Sigmoid colon (tissue), 7 donors: ENCODE results near the gene MORN1. TPM values are rescaled to one million over a fixed set of nuclear protein-coding genes. Genes with fewer than 3 reads are reported as not detected.
"Not testable (repeated sequence)": the region's sequence is repeated elsewhere in the genome, so short reads cannot be mapped to it uniquely, and the experiment has no call there.

Experiments
- DNase-seq: peaks from one replicate; pipeline ENCODE4 v3.0.0-alpha.2; 2019
- H3K27ac ChIP-seq, 4 donors: fragments of 200-600 bp; sonication (generic); one replicate each; pipeline ENCODE4 v1.5.1; 2016 to 2019; ENCODE audit warnings: mild to moderate bottlenecking in 1 of 4
- H3K27me3 ChIP-seq, 3 donors: fragments of 200-600 bp; sonication (generic); one replicate each; pipeline ENCODE4 v1.5.1; 2019; ENCODE audit warnings: mild to moderate bottlenecking in 1 of 3
- H3K36me3 ChIP-seq, 4 donors: fragments of 200-600 bp; sonication (generic); one replicate each; pipeline ENCODE4 v1.5.1; 2016 to 2019
- H3K4me1 ChIP-seq, 4 donors: fragments of 200-600 bp; sonication (generic); one replicate each; pipeline ENCODE4 v1.5.1; 2017 to 2019
- H3K4me3 ChIP-seq, 4 donors: fragments of 200-600 bp; sonication (generic); one replicate each; pipeline ENCODE4 v1.5.1; 2017 to 2019; ENCODE audit warnings: mild to moderate bottlenecking in 2 of 4, moderate library complexity in 1 of 4
- H3K9me3 ChIP-seq, 4 donors: fragments of 200-600 bp in 3 of 4; sonication (generic) in 3 of 4; one replicate each; pipeline versions ENCODE4 v1.5.1 to v1.6.1; 2013 to 2019
- CTCF ChIP-seq, 4 experiments: fragments of 450-650 bp in 3 of 4; fragments of 200-600 bp in 1 of 4; IDR thresholded peaks; one replicate each; pipeline ENCODE4 v1.5.1; 2016 to 2019; ENCODE audit warnings: antibody characterized with exemption in 4 of 4, mild to moderate bottlenecking in 3 of 4, moderate library complexity in 2 of 4
- EP300 ChIP-seq, 4 donors: sonication (generic); formaldehyde crosslinking; IDR thresholded peaks; one replicate each; pipeline ENCODE4 v1.6.1; 2017; ENCODE audit warnings: antibody characterized with exemption in 4 of 4
- POLR2A ChIP-seq, 2 donors: fragments of 450-650 bp; IDR thresholded peaks; one replicate each; pipeline ENCODE4 v1.6.1; 2016; ENCODE audit warnings: antibody characterized with exemption in 2 of 2, mild to moderate bottlenecking in 2 of 2, moderate library complexity in 2 of 2
- POLR2AphosphoS5 ChIP-seq, 4 donors: sonication (generic); formaldehyde crosslinking; IDR thresholded peaks; one replicate each; pipeline ENCODE4 v1.6.1; 2017; ENCODE audit warnings: antibody characterized with exemption in 4 of 4
- WGBS, 2 donors: extraction: QIAGEN DNeasy Blood & Tissue Kit; methylation state at CpG; one replicate each; pipeline ENCODE4 v1.1.7; 2013; 5-methylcytosine and 5-hydroxymethylcytosine counted together
- intact Hi-C: fragments of 100-400 bp; cut with DNase I; formaldehyde crosslinking; loops from one replicate; pipeline ENCODE4 v1.15.1; 2023
- polyA plus RNA-seq, 3 donors: library from polyadenylated mRNA; stranded (reverse); fragments of 200-250 nt; gene quantifications; one replicate each; pipeline ENCODE4 v1.2.3, GENCODE V29; 2013
- total RNA-seq, 4 donors: library from RNA; depleted of rRNA; stranded (reverse); fragments of >200 nt; gene quantifications; one replicate each; pipeline ENCODE4 v1.1.0, GENCODE V29; 2016
- donor health status: healthy with polysubstance abuse.
- donor health status: Bipolar disorder and iron deficiency.
- donor health status: healthy.

MORN1 gene
- total and polyA plus RNA-seq, 7 donors: 2.4 to 9.1 (median 6.4) TPM

- Histone ChIP-seq H3K4me3 (no peak overlapping the region), H3K36me3 (no peaks in the 10 kb centered on the region), H3K9me3 (no peaks in the 10 kb centered on the region), H3K4me1 (peaks cover 0 to 90% (median 84%) of the 10 kb centered on the region in 4 donors), H3K27ac (peak overlapping the region in 1 of 4 donors; percentile 12), H3K27me3 (no peaks in the 10 kb centered on the region)
- intact Hi-C loops: no loop called here
- TF ChIP-seq POLR2A (IDR thresholded peaks at IDR 0.05): no peak
- no peak for TF ChIP-seq POLR2AphosphoS5 (IDR thresholded peaks at IDR 0.05)
- TF ChIP-seq EP300 (IDR thresholded peaks at IDR 0.05): no peak
- no peak for TF ChIP-seq CTCF (IDR thresholded peaks at IDR 0.05)
- WGBS, 2 donors: 96 to 97% methylated on average over 35 of the region's 35 CpGs
- DNase-seq: no peak
Observed at GRCh38 chr1:2297246-2298011, 93.9 kb downstream of the MORN1 start.

GRCh38 chr1:2296614-2297013 is 94.7 kb downstream of the MORN1 start:
- DNase-seq: no peak
- Histone ChIP-seq H3K27me3 (no peaks in the 10 kb centered on the region), H3K4me3 (no peak overlapping the region), H3K4me1 (peaks cover 0 to 90% (median 85%) of the 10 kb centered on the region in 4 donors), H3K36me3 (no peaks in the 10 kb centered on the region), H3K9me3 (no peaks in the 10 kb centered on the region), H3K27ac (no peak overlapping the region)
- WGBS, 2 donors: 90% methylated on average over 18 of the region's 18 CpGs
- TF ChIP-seq POLR2A (IDR thresholded peaks at IDR 0.05) (no peak), EP300 (IDR thresholded peaks at IDR 0.05) (no peak), CTCF (IDR thresholded peaks at IDR 0.05) (no peak), POLR2AphosphoS5 (IDR thresholded peaks at IDR 0.05) (no peak)
- intact Hi-C loops: no loop called here

- H3K36me3 ChIP-seq, H3K9me3 ChIP-seq, H3K4me3 ChIP-seq, DNase-seq, H3K27me3 ChIP-seq, intact Hi-C loops: not testable (repeated sequence)
- Histone ChIP-seq H3K4me1 (peaks cover 0 to 90% (median 85%) of the 10 kb centered on the region in 4 donors), H3K27ac (peak overlapping the region in 1 of 4 donors; percentile 4)
- 83 to 86% methylated on average over 9 of the region's 9 CpGs for WGBS, 2 donors
Observed at GRCh38 chr1:2296211-2296610, 95.1 kb downstream of the MORN1 start.

GRCh38 chr1:2295526-2295925 is 95.8 kb downstream of the MORN1 start:
- intact Hi-C loops: no loop called here
- Histone ChIP-seq H3K27me3 (no peaks in the 10 kb centered on the region), H3K4me1 (peaks cover 0 to 90% (median 85%) of the 10 kb centered on the region in 4 donors), H3K9me3 (no peaks in the 10 kb centered on the region), H3K27ac (peak overlapping the region in 2 of 4 donors; percentile 4 to 8), H3K4me3 (no peak overlapping the region), H3K36me3 (no peaks in the 10 kb centered on the region)
- WGBS, 2 donors: 94 to 96% methylated on average over 13 of the region's 13 CpGs
- no peak for TF ChIP-seq POLR2A (IDR thresholded peaks at IDR 0.05)
- no peak for DNase-seq

- no peaks in the 10 kb centered on the region for H3K9me3 ChIP-seq
- H3K4me1 ChIP-seq: peaks cover 0 to 90% (median 85%) of the 10 kb centered on the region in 4 donors
- H3K27me3 ChIP-seq: no peaks in the 10 kb centered on the region
- DNase-seq: no peak
- intact Hi-C loops: no loop called here
- 74 to 87% methylated on average over 5 of the region's 5 CpGs for WGBS, 2 donors
- no peaks in the 10 kb centered on the region for H3K36me3 ChIP-seq
- no peak overlapping the region for H3K4me3 ChIP-seq
- peak overlapping the region; percentile 4 to 83 (median 29) for H3K27ac ChIP-seq
- TF ChIP-seq CTCF (IDR thresholded peaks at IDR 0.05) (no peak), POLR2AphosphoS5 (IDR thresholded peaks at IDR 0.05) (no peak)
Observed at GRCh38 chr1:2294725-2295078, 96.7 kb downstream of the MORN1 start.
